K562 (cell line): ENCODE results near the gene C2orf81. TPM values are rescaled to one million over a fixed set of nuclear protein-coding genes. Genes with fewer than 3 reads are reported as not detected.
A peak's percentile ranks its signal among the peaks of the same experiment; 100 is the strongest.

Experiments used
- BMI1 ChIP-seq: fragments of 150-350 bp; IDR thresholded peaks from 2 replicates; pipeline ENCODE4 v1.6.1; 2014; ENCODE audit warnings: low read length
- DDX20 ChIP-seq: fragments of 450-650 bp; IDR thresholded peaks from 2 replicates; pipeline ENCODE4 v1.6.1; 2016; ENCODE audit warnings: missing genetic modification characterization, low read depth, mild to moderate bottlenecking, missing compliant biosample characterization, moderate library complexity
- ETV5 ChIP-seq: sonication (generic); formaldehyde crosslinking; IDR thresholded peaks from 2 replicates; pipeline ENCODE4 v1.4.0; 2020; ENCODE audit warnings: low read depth, mild to moderate bottlenecking, missing genetic modification reagents
- HOMEZ ChIP-seq: fragments of 250-450 bp; sonication (Bioruptor Pico); IDR thresholded peaks from 2 replicates; pipeline ENCODE4 v1.4.0; 2020; ENCODE audit warnings: mild to moderate bottlenecking, moderate library complexity
- ILK ChIP-seq: fragments of 450-650 bp; IDR thresholded peaks from 2 replicates; pipeline ENCODE4 v1.6.1; 2016; ENCODE audit warnings: missing genetic modification characterization, low read depth, mild to moderate bottlenecking, missing compliant biosample characterization, moderate library complexity, borderline replicate concordance
- KAT8 ChIP-seq: fragments of 450-650 bp; IDR thresholded peaks from 2 replicates; pipeline ENCODE4 v1.6.1; 2016; ENCODE audit warnings: low read depth, mild to moderate bottlenecking
- POLR2G ChIP-seq: fragments of 200-400 bp; formaldehyde crosslinking; IDR thresholded peaks from 2 replicates; pipeline ENCODE4 v1.6.1; 2017; ENCODE audit warnings: low read depth, mild to moderate bottlenecking, antibody characterized with exemption, low read length, moderate library complexity
- SFPQ ChIP-seq: fragments of 200-400 bp; formaldehyde crosslinking; IDR thresholded peaks from 2 replicates; pipeline ENCODE4 v1.6.1; 2017; ENCODE audit warnings: mild to moderate bottlenecking, low read depth, low read length, moderate library complexity
- SLC30A9 ChIP-seq: fragments of 250-450 bp; sonication (Bioruptor Pico); IDR thresholded peaks from 2 replicates; pipeline ENCODE4 v1.8.0; 2022; ENCODE audit warnings: mild to moderate bottlenecking, moderate library complexity
- SP1 ChIP-seq: sonication (generic); formaldehyde crosslinking; IDR thresholded peaks from 2 replicates; pipeline ENCODE4 v1.8.1; 2022; ENCODE audit warnings: mild to moderate bottlenecking, missing genetic modification reagents
- TAF1 ChIP-seq: IDR thresholded peaks from 2 replicates; pipeline ENCODE4 v1.6.1; 2011; ENCODE audit warnings: mild to moderate bottlenecking, low read length, moderate library complexity; ENCODE audit not compliant: insufficient read depth, control insufficient read depth, severe bottlenecking; ENCODE audit errors: extremely low read depth
- TEAD1 ChIP-seq, 2 experiments: fragments of 450-650 bp in 1 of 2; sonication (generic) in 1 of 2; formaldehyde crosslinking; IDR thresholded peaks; 2 replicates each; pipeline versions ENCODE4 v1.4.0 to v1.8.0; 2020 to 2022; ENCODE audit warnings: mild to moderate bottlenecking in 2 of 2, missing genetic modification reagents in 1 of 2
- ZBTB11 ChIP-seq, 3 experiments: fragments of 200-800 bp in 1 of 3; fragments of 250-450 bp in 1 of 3; fragments of 450-650 bp in 1 of 3; sonication (Bioruptor Pico) in 1 of 3; sonication (Bioruptor generic) in 1 of 3; formaldehyde crosslinking in 1 of 3; IDR thresholded peaks; 2 replicates each; pipeline versions ENCODE4 v1.6.1 to v1.8.0; 2016 to 2022; ENCODE audit warnings: mild to moderate bottlenecking in 2 of 3, missing genetic modification characterization in 2 of 3, missing compliant biosample characterization in 1 of 3, moderate library complexity in 1 of 3
- ZNF408 ChIP-seq: fragments of 250-450 bp; sonication (Bioruptor Pico); IDR thresholded peaks from 2 replicates; pipeline ENCODE4 v1.4.0; 2020; ENCODE audit warnings: low read depth, mild to moderate bottlenecking, moderate library complexity
- ZNF41 ChIP-seq: fragments of 250-450 bp; sonication (Bioruptor Pico); conservative IDR thresholded peaks from 2 replicates; pipeline ENCODE4 v1.4.0; 2020; ENCODE audit warnings: mild to moderate bottlenecking
- ZNF696 ChIP-seq: fragments of 250-450 bp; sonication (Bioruptor Pico); conservative IDR thresholded peaks from 2 replicates; pipeline ENCODE4 v1.4.0; 2020; ENCODE audit warnings: mild to moderate bottlenecking, moderate library complexity
- polyA plus RNA-seq, 8 experiments: library from polyadenylated mRNA; depleted of rRNA in 4 of 8; stranded (reverse) in 5 of 8; unstranded in 3 of 8; fragments of >200 nt; fragmentation: Nextera tagmentation in 2 of 8; fragmentation: Illumina TruSeq in 1 of 8; extraction: Ambion mirVana in 2 of 8; extraction: Trizol in 1 of 8; gene quantifications; 2 replicates each; pipeline versions ENCODE4 v1.2.1 to v1.2.3, GENCODE V29; 2011 to 2014; ENCODE audit warnings: inconsistent platforms in 1 of 8, missing spikeins in 1 of 8
- total RNA-seq, 7 experiments: library from RNA; depleted of rRNA in 6 of 7; stranded (reverse); fragments of >200 nt in 6 of 7; fragmentation: Illumina TruSeq in 2 of 7; extraction: Trizol in 2 of 7; gene quantifications; 2 replicates each; pipeline versions ENCODE4 v1.2.1 to v1.2.3, GENCODE V29; 2011 to 2021; ENCODE audit warnings: low replicate concordance in 1 of 7

The C2orf81 gene
- total and polyA plus RNA-seq, 9 of the 15 experiments (the other 6 are each of a cell fraction or from before 2014, with no cell fraction given) = 0.06 TPM; not detected in 8

- no peak for TF ChIP-seq HOMEZ (CRISPR knock-in tag)
- TF ChIP-seq DDX20 (tag) = no peak
- TF ChIP-seq ZNF408 (CRISPR knock-in tag) = no peak
- no peak for TF ChIP-seq KAT8
- no peak for TF ChIP-seq BMI1
- no peak for TF ChIP-seq TEAD1 (CRISPR knock-in tag; IDR thresholded peaks at IDR 0.05)
- no peak for TF ChIP-seq SFPQ
- TF ChIP-seq ILK (tag) = no peak
- TF ChIP-seq SLC30A9 = no peak
- peak; percentile 60 for TF ChIP-seq TAF1
- TF ChIP-seq ETV5 = no peak
- TF ChIP-seq ZBTB11 (CRISPR knock-in tag; IDR thresholded peaks at IDR 0.05) = peak in 1 of 3 experiments; percentile 71; a peak in 2 of 6 replicates
- TF ChIP-seq ZNF696 = no peak
- TF ChIP-seq POLR2G = peak; percentile 90
- no peak for TF ChIP-seq ZNF41 (CRISPR knock-in tag)
- TF ChIP-seq SP1 (CRISPR knock-in tag) = peak; percentile 65; the same call in 1 of the 2 replicates
Measured at GRCh38 chr2:74440378-74441169, 19.2 kb upstream of the C2orf81 start (continued).
